Liver (tissue), 9 donors: ENCODE results near the gene GCNT2. TPM values are rescaled to one million over a fixed set of nuclear protein-coding genes. Genes with fewer than 3 reads are reported as not detected.
"Not testable (repeated sequence)": the region's sequence is repeated elsewhere in the genome, so short reads cannot be mapped to it uniquely, and the experiment has no call there.

Source experiments
- DNase-seq: peaks from one replicate; pipeline ENCODE4 v3.0.0-alpha.2; 2017; ENCODE audit warnings: low spot score
- H3K27ac ChIP-seq, 2 donors: one replicate each; pipeline ENCODE4 v1.7.0; 2013; ENCODE audit warnings: inconsistent platforms in 2 of 2, low read length in 2 of 2, control low read depth in 1 of 2, low read depth in 1 of 2, mild to moderate bottlenecking in 1 of 2
- H3K27me3 ChIP-seq, 4 donors: one replicate each; pipeline versions ENCODE4 v1.6.1 to v1.7.0; 2013; ENCODE audit warnings: low read length in 3 of 4, inconsistent platforms in 1 of 4, mild to moderate bottlenecking in 1 of 4, moderate library complexity in 1 of 4; ENCODE audit not compliant: control insufficient read depth in 4 of 4, insufficient read depth in 4 of 4
- H3K36me3 ChIP-seq, 4 donors: one replicate each; pipeline versions ENCODE4 v1.6.1 to v1.7.0; 2013; ENCODE audit warnings: low read length in 3 of 4, mild to moderate bottlenecking in 3 of 4, low read depth in 1 of 4, moderate library complexity in 1 of 4; ENCODE audit not compliant: control insufficient read depth in 4 of 4, insufficient read depth in 3 of 4
- H3K4me1 ChIP-seq, 4 donors: one replicate each; pipeline versions ENCODE4 v1.6.1 to v1.7.0; 2013; ENCODE audit warnings: low read length in 3 of 4, mild to moderate bottlenecking in 3 of 4, moderate library complexity in 1 of 4; ENCODE audit not compliant: control insufficient read depth in 4 of 4, insufficient read depth in 4 of 4
- H3K4me3 ChIP-seq, 3 donors: one replicate each; pipeline versions ENCODE4 v1.6.1 to v1.7.0; 2013; ENCODE audit warnings: low read length in 3 of 3, control low read depth in 1 of 3, low read depth in 1 of 3, mild to moderate bottlenecking in 1 of 3
- H3K9ac ChIP-seq, 2 donors: one replicate each; pipeline ENCODE4 v1.7.0; 2013; ENCODE audit warnings: low read length in 2 of 2, mild to moderate bottlenecking in 2 of 2, moderate library complexity in 2 of 2, control low read depth in 1 of 2, low read depth in 1 of 2
- H3K9me3 ChIP-seq, 4 donors: one replicate each; pipeline versions ENCODE4 v1.6.1 to v1.7.0; 2013; ENCODE audit warnings: low read length in 3 of 4; ENCODE audit not compliant: control insufficient read depth in 4 of 4
- EGR1 ChIP-seq, 2 donors: IDR thresholded peaks; 2 replicates each; pipeline ENCODE4 v1.6.1; 2016 to 2018; ENCODE audit warnings: antibody characterized with exemption in 2 of 2, low read depth in 2 of 2
- FOXA1 ChIP-seq: IDR thresholded peaks from 2 replicates; pipeline ENCODE4 v1.6.1; 2016; ENCODE audit warnings: antibody characterized with exemption
- FOXA2 ChIP-seq: IDR thresholded peaks from 2 replicates; pipeline ENCODE4 v1.6.1; 2016; ENCODE audit warnings: antibody characterized with exemption
- GABPA ChIP-seq, 2 donors: IDR thresholded peaks in 1 of 2; conservative IDR thresholded peaks in 1 of 2; 2 replicates each; pipeline ENCODE4 v1.6.1; 2016; ENCODE audit warnings: antibody characterized with exemption in 2 of 2, mild to moderate bottlenecking in 1 of 2, moderate library complexity in 1 of 2
- HNF4A ChIP-seq, 2 donors: conservative IDR thresholded peaks; 2 replicates each; pipeline ENCODE4 v1.6.1; 2016; ENCODE audit warnings: antibody characterized with exemption in 2 of 2, mild to moderate bottlenecking in 2 of 2
- HNF4G ChIP-seq: IDR thresholded peaks from 2 replicates; pipeline ENCODE4 v1.6.1; 2016; ENCODE audit warnings: antibody characterized with exemption
- JUND ChIP-seq, 2 donors: IDR thresholded peaks; 2 replicates each; pipeline ENCODE4 v1.6.1; 2016; ENCODE audit warnings: antibody characterized with exemption in 2 of 2
- NR2F2 ChIP-seq: IDR thresholded peaks from 2 replicates; pipeline ENCODE4 v1.6.1; 2016; ENCODE audit warnings: antibody characterized with exemption
- RAD21 ChIP-seq, 2 donors: IDR thresholded peaks; 2 replicates each; pipeline ENCODE4 v1.6.1; 2016; ENCODE audit warnings: antibody characterized with exemption in 2 of 2, mild to moderate bottlenecking in 2 of 2
- RXRA ChIP-seq, 2 donors: IDR thresholded peaks; 2 replicates each; pipeline ENCODE4 v1.6.1; 2017 to 2018; ENCODE audit warnings: antibody characterized with exemption in 2 of 2, mild to moderate bottlenecking in 1 of 2
- SP1 ChIP-seq: IDR thresholded peaks from 2 replicates; pipeline ENCODE4 v1.6.1; 2018; ENCODE audit warnings: antibody characterized with exemption, mild to moderate bottlenecking
- TAF1 ChIP-seq: conservative IDR thresholded peaks from 2 replicates; pipeline ENCODE4 v1.6.1; 2016; ENCODE audit warnings: antibody characterized with exemption, mild to moderate bottlenecking
- YY1 ChIP-seq: IDR thresholded peaks from 2 replicates; pipeline ENCODE4 v1.6.1; 2016; ENCODE audit warnings: antibody characterized with exemption, mild to moderate bottlenecking
- WGBS: extraction: QIAGEN DNeasy Blood & Tissue Kit; methylation state at CpG from one replicate; pipeline ENCODE4 v1.1.7; 2013; 5-methylcytosine and 5-hydroxymethylcytosine counted together
- polyA plus RNA-seq, 2 donors: library from polyadenylated mRNA; stranded (reverse) in 1 of 2; unstranded in 1 of 2; fragments of 200-250 nt in 1 of 2; fragments of >200 nt in 1 of 2; fragmentation: Nextera tagmentation in 1 of 2; extraction: Ambion mirVana in 1 of 2; gene quantifications; one replicate each; pipeline versions ENCODE4 v1.2.1 to v1.2.3, GENCODE V29; 2013 to 2015
- total RNA-seq, 2 donors: library from RNA; depleted of rRNA; stranded (reverse); fragments of >200 nt; gene quantifications; one replicate each; pipeline ENCODE4 v1.2.3, GENCODE V29; 2014
- TF ChIP-seq, protein P1 (sequence below): IDR thresholded peaks from 2 replicates; pipeline ENCODE4 v1.6.1; 2016; ENCODE audit warnings: antibody characterized with exemption, mild to moderate bottlenecking
- TF ChIP-seq, protein P2 (sequence below): IDR thresholded peaks from 2 replicates; pipeline ENCODE4 v1.6.1; 2016; ENCODE audit warnings: antibody characterized with exemption
- TF ChIP-seq, protein P3 (sequence below): IDR thresholded peaks from 2 replicates; pipeline ENCODE4 v1.6.1; 2016; ENCODE audit warnings: antibody characterized with exemption
- TF ChIP-seq, protein P4 (sequence below): fragments of 150-350 bp; IDR thresholded peaks from 2 replicates; pipeline ENCODE4 v1.5.1; 2017; ENCODE audit warnings: improper control_type of control experiment, low read depth, low read length; ENCODE audit not compliant: missing input control
- donor health status: healthy.
- donor health status: healthy.
- donor health status: healthy.
- donor health status: healthy.
- donor health status: healthy.

The GCNT2 gene
- total and polyA plus RNA-seq, 4 donors: 2.8 to 16.7 (median 4.2) TPM

DNA sequence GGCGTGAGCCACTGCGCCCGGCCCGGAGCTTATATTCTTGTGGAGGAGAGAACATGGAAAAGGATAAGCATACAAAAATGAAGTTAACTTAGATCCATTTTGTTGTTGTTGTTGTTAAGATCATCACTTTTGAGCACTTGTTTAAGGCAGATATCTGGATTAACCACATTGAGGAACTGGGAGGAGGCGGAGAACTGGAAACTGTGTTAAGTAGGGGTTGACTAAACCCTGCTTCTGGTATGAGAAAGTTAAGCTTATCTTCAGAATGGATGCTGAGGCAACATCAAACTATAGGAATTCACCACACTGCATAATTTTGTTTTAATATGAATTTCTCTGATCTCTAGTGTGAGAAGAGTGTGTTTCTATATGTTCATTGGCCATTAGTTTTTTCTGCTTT is 57.6 kb downstream of the GCNT2 start (continued):
- TF ChIP-seq, protein P1, sequence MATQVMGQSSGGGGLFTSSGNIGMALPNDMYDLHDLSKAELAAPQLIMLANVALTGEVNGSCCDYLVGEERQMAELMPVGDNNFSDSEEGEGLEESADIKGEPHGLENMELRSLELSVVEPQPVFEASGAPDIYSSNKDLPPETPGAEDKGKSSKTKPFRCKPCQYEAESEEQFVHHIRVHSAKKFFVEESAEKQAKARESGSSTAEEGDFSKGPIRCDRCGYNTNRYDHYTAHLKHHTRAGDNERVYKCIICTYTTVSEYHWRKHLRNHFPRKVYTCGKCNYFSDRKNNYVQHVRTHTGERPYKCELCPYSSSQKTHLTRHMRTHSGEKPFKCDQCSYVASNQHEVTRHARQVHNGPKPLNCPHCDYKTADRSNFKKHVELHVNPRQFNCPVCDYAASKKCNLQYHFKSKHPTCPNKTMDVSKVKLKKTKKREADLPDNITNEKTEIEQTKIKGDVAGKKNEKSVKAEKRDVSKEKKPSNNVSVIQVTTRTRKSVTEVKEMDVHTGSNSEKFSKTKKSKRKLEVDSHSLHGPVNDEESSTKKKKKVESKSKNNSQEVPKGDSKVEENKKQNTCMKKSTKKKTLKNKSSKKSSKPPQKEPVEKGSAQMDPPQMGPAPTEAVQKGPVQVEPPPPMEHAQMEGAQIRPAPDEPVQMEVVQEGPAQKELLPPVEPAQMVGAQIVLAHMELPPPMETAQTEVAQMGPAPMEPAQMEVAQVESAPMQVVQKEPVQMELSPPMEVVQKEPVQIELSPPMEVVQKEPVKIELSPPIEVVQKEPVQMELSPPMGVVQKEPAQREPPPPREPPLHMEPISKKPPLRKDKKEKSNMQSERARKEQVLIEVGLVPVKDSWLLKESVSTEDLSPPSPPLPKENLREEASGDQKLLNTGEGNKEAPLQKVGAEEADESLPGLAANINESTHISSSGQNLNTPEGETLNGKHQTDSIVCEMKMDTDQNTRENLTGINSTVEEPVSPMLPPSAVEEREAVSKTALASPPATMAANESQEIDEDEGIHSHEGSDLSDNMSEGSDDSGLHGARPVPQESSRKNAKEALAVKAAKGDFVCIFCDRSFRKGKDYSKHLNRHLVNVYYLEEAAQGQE: no peak
- TF ChIP-seq EGR1 (IDR thresholded peaks at IDR 0.05; ENCODE audit: low read depth in 2 of 2) (no peak), FOXA1 (no peak), RAD21 (IDR thresholded peaks at IDR 0.05) (no peak), NR2F2 (no peak), SP1 (no peak)

DNA sequence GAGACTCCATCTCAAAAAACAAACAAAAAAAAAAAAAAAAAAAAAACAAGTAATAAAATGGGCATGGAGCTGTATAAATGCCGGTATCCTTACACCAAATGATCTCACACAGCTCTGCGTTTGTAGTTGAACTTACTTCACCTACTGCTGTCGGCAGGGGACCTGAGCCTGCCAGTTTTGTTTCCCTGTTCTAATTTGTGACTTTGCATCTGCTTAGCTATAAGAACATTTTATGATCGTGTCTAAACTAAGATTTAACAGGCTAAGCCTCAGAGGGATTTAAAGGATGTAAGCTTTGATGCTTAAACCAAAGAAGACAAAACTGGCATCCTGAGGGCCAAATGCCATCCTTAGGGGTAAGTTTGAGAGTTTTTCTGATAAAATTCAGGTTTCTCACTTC is 58.7 kb downstream of the GCNT2 start:
- Histone ChIP-seq H3K9me3 (no peaks in the 10 kb centered on the region), H3K27me3 (no peaks in the 10 kb centered on the region), H3K36me3 (no peaks in the 10 kb centered on the region), H3K4me1 (peaks cover 3 to 19% (median 15%) of the 10 kb centered on the region in 4 donors), H3K4me3 (no peak overlapping the region), H3K27ac (no peak overlapping the region), H3K9ac (no peak overlapping the region)
- DNase-seq: no peak
- TF ChIP-seq, protein P2, sequence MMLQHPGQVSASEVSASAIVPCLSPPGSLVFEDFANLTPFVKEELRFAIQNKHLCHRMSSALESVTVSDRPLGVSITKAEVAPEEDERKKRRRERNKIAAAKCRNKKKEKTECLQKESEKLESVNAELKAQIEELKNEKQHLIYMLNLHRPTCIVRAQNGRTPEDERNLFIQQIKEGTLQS: no peak
- TF ChIP-seq, protein P3, sequence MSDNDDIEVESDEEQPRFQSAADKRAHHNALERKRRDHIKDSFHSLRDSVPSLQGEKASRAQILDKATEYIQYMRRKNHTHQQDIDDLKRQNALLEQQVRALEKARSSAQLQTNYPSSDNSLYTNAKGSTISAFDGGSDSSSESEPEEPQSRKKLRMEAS: no peak
- TF ChIP-seq YY1: no peak
- no peak for TF ChIP-seq NR2F2
- WGBS: 90% methylated on average over 4 of the region's 4 CpGs

DNA sequence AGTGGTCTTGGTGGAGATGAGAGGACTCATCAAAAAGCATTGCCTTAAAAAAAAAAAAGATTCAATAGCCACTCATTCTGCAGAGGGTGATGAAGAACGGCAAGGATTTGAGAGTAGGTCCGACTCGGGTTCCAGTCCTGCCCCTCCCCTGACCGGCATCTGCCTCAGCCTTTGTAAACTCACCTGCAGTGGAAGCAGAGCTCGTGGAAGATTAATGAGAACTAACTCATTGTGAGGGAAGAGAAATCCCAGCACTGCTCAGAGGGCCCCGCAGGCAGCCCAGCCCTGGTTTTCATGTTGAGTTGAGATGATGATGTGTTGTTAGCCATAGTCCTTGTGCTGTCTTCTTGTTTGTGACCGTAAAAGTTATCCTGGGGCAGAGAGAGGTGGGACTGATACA is 59.4 kb downstream of the GCNT2 start:
- peaks cover 3 to 19% (median 15%) of the 10 kb centered on the region in 4 donors for H3K4me1 ChIP-seq
- no peaks in the 10 kb centered on the region for H3K36me3 ChIP-seq
- no peak overlapping the region for H3K27ac ChIP-seq
- H3K9me3 ChIP-seq: no peaks in the 10 kb centered on the region
- no peak overlapping the region for H3K9ac ChIP-seq
- H3K27me3 ChIP-seq: no peaks in the 10 kb centered on the region
- no peak for DNase-seq
- 81% methylated on average over 7 of the region's 7 CpGs for WGBS
- TF ChIP-seq HNF4G (no peak), RAD21 (IDR thresholded peaks at IDR 0.05) (no peak), YY1 (no peak), RXRA (IDR thresholded peaks at IDR 0.05) (no peak), FOXA1 (no peak), GABPA (IDR thresholded peaks at IDR 0.05 in 1 of 2, conservative IDR thresholded peaks at IDR 0.05 in 1 of 2) (no peak), SP1 (no peak), HNF4A (conservative IDR thresholded peaks at IDR 0.05) (no peak), FOXA2 (no peak), EGR1 (IDR thresholded peaks at IDR 0.05; ENCODE audit: low read depth in 2 of 2) (no peak), NR2F2 (no peak), JUND (IDR thresholded peaks at IDR 0.05) (no peak), TAF1 (no peak)
- TF ChIP-seq, protein P3: no peak
- TF ChIP-seq, protein P1: no peak
- TF ChIP-seq, protein P2: no peak
- TF ChIP-seq, protein P4, sequence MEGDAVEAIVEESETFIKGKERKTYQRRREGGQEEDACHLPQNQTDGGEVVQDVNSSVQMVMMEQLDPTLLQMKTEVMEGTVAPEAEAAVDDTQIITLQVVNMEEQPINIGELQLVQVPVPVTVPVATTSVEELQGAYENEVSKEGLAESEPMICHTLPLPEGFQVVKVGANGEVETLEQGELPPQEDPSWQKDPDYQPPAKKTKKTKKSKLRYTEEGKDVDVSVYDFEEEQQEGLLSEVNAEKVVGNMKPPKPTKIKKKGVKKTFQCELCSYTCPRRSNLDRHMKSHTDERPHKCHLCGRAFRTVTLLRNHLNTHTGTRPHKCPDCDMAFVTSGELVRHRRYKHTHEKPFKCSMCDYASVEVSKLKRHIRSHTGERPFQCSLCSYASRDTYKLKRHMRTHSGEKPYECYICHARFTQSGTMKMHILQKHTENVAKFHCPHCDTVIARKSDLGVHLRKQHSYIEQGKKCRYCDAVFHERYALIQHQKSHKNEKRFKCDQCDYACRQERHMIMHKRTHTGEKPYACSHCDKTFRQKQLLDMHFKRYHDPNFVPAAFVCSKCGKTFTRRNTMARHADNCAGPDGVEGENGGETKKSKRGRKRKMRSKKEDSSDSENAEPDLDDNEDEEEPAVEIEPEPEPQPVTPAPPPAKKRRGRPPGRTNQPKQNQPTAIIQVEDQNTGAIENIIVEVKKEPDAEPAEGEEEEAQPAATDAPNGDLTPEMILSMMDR: no peak
- H3K4me3 ChIP-seq: no peak overlapping the region

DNA sequence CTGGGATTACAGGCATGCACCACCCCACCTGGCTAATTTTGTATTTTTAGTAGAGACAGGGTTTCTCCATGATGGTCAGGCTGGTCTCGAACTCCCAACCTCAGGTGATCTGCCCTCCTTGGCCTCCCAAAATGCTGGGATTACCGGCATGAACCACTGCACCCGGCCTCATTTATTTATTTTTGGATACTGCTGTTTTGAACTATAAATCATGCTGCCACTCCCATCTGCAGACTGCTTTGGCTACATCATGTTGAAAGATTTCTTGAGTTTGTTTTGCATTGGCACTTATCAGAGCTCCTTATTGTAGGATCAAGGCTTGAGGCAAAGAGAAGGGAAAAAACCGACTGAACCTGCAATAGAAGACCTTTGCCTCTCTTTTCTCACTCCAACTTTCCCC is 60.3 kb downstream of the GCNT2 start:
- not testable (repeated sequence) for DNase-seq, H3K9ac ChIP-seq, H3K27me3 ChIP-seq, H3K4me3 ChIP-seq, H3K27ac ChIP-seq, H3K9me3 ChIP-seq, H3K36me3 ChIP-seq
- 77% methylated on average over 4 of the region's 4 CpGs for WGBS
- H3K4me1 ChIP-seq: peaks cover 3 to 19% (median 15%) of the 10 kb centered on the region in 4 donors
